Ureter (tissue), 1 donor: ENCODE data around the gene SPATA2L. TPM values are rescaled to one million over a fixed set of nuclear protein-coding genes. Genes with fewer than 3 reads are reported as not detected.

Source experiments
- DNase-seq: peaks from one replicate; pipeline ENCODE4 v3.0.0-alpha.2; 2020; ENCODE audit warnings: low spot score
- total RNA-seq: library from RNA; stranded (reverse); gene quantifications from one replicate; pipeline ENCODE4 v1.2.4, GENCODE V29; 2023
- donor health status: DM: yes; HTN: yes; CAD: no.

Gene SPATA2L
- total RNA-seq, 1 donor from 2014 or later, result 7.7 TPM

GRCh38 chr16:89656435-89657121, 44.9 kb downstream of the SPATA2L start:
- no peak for DNase-seq

DNA sequence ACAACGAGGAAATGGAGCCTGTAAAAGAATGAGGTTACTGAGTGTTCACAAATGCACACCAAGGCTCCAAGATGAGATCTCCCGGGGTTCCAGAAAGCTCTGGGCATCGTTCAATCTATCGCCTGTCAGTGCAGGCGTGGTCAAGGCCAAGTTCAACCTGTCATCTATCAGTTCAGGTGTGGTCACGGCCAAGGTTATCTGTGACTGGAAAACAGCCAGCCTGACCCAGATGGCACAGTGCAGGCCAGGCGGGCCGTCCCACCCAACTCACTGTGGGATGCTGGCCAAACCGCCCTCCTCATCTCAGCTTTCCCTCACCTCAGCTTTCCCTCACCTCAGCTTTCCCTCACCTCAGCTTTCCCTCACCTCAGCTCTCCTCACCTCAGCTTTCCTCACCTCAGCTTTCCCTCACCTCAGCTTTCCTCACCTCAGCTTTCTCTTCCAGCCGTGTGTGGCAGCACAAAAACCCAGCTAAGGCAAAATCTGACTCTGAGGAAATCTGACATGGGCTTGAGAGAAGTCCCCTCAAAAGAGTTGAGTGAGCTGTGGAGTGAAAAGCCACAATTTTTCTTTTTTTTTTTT, 46.4 kb downstream of the SPATA2L start:
- DNase-seq, result no peak

DNA sequence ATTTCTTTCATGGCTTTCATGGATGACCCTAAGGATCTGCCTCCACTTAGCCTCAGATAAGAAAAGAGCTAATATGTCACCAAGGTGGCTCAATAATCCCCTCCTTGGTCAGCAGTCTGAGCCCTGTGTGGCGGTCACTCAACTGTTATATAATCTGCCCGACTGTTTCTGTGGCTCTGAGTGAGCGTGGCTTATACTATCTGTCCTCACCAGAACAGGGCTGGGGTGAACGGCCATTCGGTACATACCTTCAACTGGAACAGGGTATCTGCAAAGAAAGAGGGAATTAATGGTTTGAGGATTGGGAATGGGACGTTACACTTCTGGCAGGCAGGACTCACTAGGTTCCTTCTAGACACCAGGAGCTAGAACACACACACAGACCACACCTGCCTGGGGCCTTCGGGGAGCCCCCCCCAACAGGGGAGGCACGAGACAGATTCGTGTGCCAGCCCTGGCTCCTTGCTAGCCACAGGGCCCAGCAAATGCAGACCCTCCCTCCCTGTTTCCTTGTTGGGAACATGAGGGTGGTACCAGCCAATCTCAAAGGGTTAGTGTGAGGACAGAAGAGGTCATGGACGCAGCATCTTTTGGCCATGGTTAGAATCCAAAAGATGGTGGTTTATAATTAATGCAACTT, 47.7 kb downstream of the SPATA2L start:
- DNase-seq, result no peak

- no peak for DNase-seq
Measured at GRCh38 chr16:89651584-89651983, 49.9 kb downstream of the SPATA2L start.

GRCh38 chr16:89646906-89647305, 54.6 kb downstream of the SPATA2L start:
- DNase-seq, result no peak

Other genes starting within 250 kb of the SPATA2L start
- gene ANKRD11, start 211.1 kb downstream of the SPATA2L start, total RNA-seq, result 258 TPM
- 132 TPM for gene SPG7, start 193.3 kb downstream of the SPATA2L start, total RNA-seq
- 2,389 TPM for gene RPL13, start 141.0 kb downstream of the SPATA2L start, total RNA-seq
- 16.2 TPM for gene CPNE7, start 125.9 kb downstream of the SPATA2L start, total RNA-seq
- 0.75 TPM for gene DPEP1, start 88.1 kb downstream of the SPATA2L start, total RNA-seq
- gene CHMP1A, start 44.0 kb downstream of the SPATA2L start, total RNA-seq, result 84.7 TPM
- gene SPATA33, start 43.9 kb downstream of the SPATA2L start, total RNA-seq, result 7.4 TPM
- gene CDK10, start 15.0 kb downstream of the SPATA2L start, total RNA-seq, result 89.8 TPM
- gene VPS9D1, start 19.2 kb upstream of the SPATA2L start, total RNA-seq, result 17.7 TPM
- gene ZNF276, start 19.8 kb upstream of the SPATA2L start, total RNA-seq, result 44.1 TPM
- 8.1 TPM for gene FANCA, start 114.9 kb upstream of the SPATA2L start, total RNA-seq
- 41.6 TPM for gene SPIRE2, start 126.8 kb upstream of the SPATA2L start, total RNA-seq
- 224 TPM for gene TCF25, start 171.9 kb upstream of the SPATA2L start, total RNA-seq
- 12.3 TPM for gene MC1R, start 217.2 kb upstream of the SPATA2L start, total RNA-seq
- gene TUBB3, start 221.6 kb upstream of the SPATA2L start, total RNA-seq, result 4.1 TPM
- gene DEF8, start 247.1 kb upstream of the SPATA2L start, total RNA-seq, result 45.9 TPM